NCI-H446 (cell line): ENCODE measurements around the gene PRG3.
A peak's percentile ranks its signal among the peaks of the same experiment; 100 is the strongest.

Experiments
- DNase-seq, 2 experiments: peaks; one replicate each; lab custom pipeline; 2025; lab: John Stamatoyannopoulos, UW

The PRG3 gene, protein sequence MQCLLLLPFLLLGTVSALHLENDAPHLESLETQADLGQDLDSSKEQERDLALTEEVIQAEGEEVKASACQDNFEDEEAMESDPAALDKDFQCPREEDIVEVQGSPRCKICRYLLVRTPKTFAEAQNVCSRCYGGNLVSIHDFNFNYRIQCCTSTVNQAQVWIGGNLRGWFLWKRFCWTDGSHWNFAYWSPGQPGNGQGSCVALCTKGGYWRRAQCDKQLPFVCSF

DNA sequence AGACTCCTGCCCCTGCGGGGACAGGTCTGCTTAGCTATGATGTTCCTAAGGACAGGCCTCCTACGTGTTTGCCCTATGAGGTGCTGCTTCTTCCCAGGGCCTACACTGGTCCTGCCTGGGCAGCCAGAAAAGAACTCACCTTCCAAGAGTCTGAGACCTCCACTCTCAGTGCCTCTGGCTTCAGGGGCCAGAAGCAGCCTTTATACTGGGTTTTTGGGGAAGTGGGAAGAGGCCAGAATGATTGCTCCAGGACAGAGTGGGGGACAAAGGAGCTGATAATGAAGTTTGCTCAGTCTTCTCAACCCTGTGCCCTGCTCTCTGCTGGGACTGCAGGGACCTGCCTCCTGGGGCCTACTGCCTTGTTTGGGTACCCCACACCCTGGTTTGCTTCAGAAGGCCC is at the start of gene PRG3:
TSS of gene PRG3 (minus strand) at position 176 of the 400 bp plus-strand sequence. CDS start 442 bp downstream, outside the sequence.
- DNase-seq = no peak

DNA sequence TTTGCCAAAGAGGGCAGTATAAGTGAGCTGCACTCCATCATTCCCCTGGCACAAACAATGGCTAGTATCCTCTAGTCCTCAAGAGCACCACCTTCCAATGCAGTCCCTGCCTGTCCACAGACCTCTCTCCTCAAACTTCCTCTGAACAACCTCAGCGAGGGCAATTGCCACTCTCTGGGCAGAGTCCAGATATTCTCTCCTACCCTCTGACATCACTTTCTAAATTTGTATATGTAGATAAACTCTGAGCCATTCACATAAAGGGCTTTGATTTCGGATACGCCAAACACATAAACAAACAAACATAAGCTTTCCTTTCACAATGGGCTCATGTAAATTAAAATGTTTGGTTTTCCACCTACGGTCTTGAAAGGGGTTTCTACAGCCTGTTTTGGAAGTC is 49.0 kb upstream of the PRG3 start:
- no peak for DNase-seq

DNA sequence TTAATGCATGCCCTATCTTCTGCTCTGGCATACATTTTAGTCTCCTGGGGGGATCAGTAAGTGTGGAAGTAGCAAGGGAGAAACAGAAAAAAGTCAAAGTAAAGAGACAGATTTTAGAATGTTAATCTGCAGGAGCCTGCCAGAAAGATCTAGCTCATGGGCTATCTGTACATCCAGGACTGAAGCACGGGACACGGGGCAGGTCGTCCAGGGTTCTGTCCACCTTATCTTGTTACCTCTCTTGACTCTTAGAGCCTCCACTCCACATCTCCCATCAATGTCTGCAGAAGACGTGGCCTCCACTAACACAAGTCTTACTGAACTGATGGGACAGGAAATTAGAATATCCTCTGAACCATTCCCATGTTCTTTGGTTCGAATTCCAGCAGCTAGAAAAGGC is 47.7 kb upstream of the PRG3 start:
- no peak for DNase-seq

DNA sequence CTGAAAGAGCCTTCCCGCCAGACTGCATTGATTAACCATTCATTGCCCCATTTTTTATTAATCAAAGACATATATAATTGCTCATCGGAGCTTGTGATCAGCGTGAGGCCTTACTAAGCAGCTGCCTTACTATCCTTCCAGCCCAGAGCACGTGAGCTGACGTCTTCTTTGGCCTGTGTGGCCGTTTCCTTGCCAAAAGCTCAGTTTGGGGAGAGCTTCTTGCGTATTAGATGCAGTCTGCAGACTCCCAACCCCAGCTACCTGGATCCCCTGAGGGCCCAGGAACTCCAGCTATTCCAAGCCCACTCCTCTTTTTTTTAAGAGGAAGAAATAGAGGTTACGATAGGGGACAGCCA is 46.8 kb upstream of the PRG3 start:
- DNase-seq = peak; percentile 51 to 73

DNA sequence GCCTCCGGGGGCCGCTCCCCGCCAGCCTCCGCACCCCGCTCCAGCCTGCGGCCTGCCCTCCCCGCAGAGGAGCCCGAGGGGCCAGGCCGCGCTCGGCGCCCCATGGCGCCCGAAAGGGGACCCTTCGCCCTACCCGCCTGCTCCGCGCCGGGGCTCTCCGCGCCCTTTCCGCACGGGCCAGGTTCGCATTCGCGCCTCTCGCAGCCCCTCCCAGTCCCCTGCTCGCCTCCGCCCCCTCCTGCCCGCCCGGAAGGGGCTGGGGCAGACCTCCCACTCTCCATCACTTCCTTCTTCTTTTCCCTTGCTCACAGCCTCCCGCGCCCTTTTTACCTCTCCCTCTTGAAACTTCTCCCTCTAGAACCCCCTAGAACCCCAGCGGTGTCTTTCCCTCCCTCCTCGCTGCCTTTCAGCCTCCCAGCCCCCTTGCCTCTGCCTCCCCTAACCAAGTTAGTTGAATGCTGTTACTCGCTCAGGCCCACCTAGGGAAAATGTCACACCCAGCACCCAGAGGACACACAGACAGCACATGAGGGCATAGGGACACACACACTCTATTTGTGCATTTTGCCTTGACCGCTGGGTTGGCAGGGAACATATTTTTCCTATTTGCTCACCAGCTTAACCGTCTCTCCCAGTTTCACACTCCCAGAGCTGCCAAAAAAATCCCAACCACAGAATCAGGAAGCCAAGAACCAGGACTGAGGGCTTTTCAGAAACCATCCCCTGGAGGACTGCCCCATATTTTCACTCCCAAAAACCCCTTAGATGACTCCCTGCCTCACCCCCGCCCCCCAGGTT is 46.2 kb upstream of the PRG3 start, which contains the start of gene SLC43A3:
TSS of gene SLC43A3 (minus strand) at position 193 of the 798 bp plus-strand sequence. CDS start 949 bp downstream, outside the sequence.
- DNase-seq = peak; percentile 51 to 73

DNA sequence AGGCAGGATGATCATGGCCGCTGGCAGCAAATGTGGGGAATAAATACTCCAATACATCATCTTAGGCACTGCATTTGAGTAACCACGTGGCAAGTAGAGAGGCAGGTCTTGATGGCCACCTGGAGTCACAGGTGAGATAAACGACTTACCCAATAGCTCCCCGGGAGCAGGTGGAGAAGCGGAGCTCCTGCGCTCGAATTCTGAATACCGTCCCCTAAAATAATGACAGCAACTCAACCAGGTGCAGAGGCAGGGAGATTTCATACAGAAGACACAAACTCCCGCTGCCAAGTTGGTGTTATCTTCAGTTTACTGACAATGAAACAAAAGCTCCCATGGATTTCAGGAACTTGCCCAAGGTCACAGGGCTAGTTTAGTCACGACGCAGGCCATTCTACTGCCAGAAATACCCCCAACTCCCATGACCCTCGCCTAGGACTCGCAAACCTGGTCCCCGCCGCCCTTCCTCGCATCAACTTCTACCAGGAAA is 45.5 kb upstream of the PRG3 start:
- DNase-seq = no peak

DNA sequence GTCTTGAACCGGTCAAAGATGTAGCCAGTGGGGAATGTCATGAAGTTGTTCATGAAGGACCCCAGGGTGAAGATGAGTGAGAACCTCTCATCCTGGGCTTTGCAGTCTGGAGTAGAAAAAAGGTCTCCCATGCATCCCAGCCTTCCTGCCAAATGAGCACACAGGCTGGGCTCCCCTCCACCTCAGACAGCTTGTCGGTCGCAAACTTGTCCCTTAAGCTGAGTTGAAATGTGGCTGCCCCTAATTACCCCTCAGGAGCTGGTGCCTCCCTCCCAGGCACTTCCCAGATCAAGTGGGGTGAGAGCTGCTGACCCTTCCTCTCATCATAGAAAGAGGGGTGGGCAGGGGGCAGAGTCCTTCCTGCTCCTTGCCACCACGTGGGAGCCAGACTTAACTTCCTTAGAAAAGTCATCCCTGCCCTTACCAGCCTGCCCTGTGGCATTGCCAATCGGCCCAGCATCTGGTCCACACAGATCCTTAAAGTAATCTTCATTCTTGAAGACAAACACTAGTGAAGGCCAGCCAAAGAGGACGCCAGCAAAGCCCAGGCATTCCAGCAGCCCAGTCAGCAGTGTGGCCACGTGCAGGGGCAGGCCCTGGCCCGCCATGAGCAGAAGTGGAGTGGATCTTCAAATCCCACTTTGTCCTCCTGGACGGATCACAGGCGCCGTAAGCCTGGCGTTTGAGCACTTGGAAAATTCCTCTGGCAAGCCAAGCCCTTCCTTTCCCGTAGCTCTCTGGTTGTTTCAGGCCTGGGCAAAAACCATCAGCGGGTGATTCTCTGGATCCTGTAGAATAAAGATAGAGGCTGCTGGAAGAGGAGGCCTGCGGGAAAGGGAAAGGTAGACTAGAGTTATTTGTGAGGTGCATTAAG is 44.9 kb upstream of the PRG3 start:
- DNase-seq = peak in 1 of 2 experiments; percentile 31

DNA sequence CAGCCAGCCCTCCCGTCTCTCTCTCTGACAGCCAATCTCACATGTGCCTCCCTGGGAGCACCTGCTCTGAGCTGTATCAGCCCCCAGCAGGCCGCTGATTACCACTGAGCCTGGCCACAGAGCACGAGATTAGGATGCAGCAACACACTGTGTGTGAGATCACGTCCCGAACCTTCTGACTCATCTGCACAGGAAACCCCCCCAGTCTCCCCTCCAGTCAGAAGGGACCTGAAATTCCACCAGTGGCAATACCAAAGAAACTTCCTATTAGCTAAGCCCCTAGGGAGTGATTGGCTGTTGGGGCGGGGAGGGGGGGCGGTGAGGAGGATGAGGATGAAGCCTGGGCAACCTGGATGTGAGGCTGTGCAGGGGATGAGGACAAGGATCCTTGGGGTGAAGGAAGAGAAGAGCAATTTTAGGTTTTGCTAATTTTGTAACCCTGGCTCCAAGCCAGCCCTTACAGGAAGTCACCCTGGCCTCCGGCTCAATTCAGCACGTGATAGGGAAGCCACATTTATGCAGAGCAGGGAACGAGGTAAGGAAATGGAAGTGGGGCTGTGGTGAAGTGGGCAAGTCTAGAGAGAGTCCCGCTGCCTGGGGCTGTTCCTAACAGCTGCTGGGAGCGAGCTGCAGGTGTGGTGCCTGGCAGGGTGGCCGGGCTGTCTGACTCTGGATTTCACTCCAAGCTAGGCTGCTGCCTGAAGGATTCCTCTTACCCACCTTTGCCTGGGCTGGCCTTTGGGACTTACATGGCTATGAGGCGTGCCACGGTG is 44.0 kb upstream of the PRG3 start:
- DNase-seq = peak in 1 of 2 experiments; percentile 18

DNA sequence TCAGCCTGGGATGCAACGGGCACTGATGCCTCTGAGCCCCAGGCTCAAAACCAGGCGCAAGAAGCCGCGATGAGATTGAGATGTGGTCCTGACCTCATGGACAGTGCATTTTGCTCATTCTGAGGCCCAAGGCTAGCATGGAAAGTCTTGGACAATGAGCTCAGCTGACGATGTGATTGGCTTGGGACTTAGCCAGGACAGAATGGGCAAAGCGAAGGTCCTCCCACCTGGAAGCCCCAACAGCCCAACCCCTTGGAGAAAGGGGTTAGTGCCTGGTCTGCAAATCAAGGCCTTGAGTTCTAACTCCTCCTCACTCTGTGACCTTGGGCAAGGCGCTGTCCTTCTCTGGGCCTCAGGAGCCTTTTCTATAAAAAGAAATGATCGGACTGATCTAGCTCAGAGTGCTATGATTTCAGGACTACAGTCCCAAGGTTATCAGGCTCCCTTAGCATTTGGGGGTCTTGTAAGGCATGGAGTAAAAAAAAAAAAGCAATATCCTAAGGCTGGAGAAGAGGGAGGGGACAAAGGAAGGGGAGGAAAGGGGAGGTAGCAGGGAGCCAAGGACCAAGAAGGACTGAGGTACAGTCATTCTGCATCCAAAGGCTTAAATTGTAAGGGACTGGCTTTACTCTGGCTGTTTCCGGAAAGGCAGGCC is 43.3 kb upstream of the PRG3 start:
- DNase-seq = no peak

DNA sequence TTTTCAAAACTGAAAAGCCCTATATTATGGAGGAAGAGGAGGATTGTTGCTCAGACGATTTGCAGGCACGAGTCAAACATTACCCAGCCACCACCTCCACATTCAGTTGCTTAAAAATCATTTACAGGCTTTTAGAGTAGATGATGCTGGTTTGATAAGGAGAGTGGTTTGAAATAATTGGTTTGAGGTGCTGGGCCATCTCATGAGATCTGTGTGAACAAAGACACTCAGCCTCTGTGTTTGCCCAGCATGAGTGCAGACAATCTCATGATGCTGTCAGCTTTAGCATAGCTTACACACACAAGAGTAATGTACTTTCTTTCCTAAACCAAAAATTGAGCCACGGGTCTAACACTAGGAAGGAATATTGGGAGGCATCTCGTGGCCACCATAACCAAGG is 41.7 kb upstream of the PRG3 start:
- DNase-seq = no peak

DNA sequence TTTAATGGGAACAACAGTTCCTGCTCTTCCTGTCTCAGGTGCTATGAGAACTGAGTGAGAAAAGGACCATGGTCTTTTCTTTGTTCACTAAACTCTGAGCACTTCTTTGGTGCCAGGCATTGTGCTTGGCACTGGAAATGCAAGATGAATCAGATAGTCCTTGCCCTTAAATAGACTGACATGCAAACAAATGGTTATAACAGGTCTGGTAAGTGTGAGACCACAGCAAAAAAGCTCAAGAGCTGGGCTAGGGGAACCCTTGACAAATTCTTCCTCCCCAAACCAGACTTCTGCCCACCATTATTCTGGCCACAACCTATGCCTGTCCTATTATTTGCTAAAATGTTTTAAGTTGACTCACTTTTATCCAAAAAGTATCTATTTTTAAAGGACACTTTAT is 40.9 kb upstream of the PRG3 start:
- no peak for DNase-seq

DNA sequence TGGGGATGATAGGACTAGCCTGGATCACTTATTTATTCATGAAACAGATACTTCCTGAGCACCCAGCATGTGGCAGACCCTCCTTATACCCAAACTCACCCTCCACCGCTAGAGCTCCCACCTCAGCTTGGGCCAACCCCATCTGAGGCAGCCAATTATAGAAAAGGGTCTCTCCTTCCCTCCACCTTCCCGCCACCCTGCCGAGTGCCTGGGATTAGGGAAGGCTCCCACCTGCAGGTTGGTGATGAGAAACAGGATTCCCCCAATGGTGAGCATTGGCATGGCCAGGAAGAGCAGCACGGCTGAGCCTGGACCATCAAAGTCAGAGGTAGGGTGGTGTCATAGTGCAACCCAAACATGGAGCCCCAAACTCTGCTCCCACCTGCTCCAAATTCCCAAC is 40.1 kb upstream of the PRG3 start:
- DNase-seq = no peak

DNA sequence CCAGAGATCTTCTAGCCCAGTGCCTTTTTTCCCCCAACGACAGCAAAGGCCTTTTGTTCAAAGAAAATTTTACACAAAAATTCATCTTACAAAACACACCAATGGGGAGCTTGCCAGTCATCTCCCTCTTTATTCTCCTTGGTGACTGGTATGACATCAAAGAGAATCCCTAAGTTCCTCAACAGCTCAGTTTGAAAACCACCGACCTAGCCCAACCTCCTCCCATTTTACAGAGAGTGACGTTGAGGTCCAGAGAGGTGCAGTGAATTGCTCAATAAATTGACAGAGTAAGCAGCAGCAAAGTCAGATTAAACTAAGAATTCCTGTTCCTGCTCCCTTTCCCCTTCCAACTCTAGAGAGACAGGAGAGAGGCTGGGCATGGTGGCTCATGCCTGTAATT is 38.2 kb upstream of the PRG3 start:
- no peak for DNase-seq

DNA sequence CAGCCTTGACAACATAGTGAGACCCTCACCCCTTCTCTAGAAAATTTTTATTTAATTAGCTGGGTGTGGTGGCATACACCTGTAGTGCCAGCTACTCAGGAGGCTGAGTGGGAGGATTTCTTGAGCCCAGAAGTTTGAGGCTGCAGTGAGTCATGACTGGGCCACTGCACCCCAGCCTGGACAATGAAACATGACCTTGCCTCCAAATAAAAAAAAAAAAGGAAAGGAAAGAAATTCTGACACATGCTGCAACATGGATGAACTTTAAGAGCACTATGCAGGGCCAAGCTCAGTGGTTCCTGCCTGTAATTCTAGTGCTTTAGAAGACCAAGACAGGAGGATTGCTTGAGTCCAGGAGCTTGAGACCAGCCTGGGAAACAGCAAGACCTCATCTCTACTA is 37.2 kb upstream of the PRG3 start:
- DNase-seq = no peak

DNA sequence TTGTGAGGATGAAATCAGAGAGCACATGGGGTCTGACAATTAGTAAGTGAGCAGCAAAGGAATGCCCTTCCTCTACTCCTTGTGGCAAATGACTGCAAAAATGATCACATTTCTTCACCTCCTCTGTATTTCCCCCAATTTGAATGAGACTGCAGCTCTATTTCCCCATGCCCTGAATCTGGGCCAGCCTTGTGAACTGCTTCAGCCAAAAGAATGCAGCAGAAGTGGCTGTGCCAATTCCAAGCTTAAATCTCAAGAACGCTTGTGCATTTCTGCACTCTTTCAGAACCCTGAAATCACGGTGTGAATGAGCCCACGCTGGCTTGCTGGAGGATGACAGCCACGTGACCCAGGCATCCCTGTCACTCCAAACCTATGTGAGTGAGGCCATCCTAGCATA is 36.1 kb upstream of the PRG3 start:
- DNase-seq = no peak

DNA sequence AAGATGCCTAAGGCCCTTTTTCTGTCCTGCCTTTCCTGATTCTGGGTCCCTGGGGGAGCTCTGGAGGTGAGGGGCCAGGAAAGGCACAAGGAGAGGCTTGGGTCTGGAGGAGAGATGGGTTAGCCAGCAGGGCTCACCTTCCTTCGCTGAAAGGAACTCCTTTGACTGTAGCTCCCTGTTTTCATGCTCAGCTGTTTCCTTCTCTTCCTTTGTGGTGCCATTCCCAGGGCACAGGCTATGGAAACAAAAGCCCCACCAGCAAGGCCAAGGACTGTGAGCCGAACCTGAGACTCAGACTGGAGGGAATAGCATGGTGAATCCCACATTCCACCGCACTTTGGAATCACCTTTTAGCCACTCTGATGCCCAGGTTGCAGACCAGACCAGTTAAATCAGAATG is 35.5 kb upstream of the PRG3 start:
- DNase-seq = no peak

DNA sequence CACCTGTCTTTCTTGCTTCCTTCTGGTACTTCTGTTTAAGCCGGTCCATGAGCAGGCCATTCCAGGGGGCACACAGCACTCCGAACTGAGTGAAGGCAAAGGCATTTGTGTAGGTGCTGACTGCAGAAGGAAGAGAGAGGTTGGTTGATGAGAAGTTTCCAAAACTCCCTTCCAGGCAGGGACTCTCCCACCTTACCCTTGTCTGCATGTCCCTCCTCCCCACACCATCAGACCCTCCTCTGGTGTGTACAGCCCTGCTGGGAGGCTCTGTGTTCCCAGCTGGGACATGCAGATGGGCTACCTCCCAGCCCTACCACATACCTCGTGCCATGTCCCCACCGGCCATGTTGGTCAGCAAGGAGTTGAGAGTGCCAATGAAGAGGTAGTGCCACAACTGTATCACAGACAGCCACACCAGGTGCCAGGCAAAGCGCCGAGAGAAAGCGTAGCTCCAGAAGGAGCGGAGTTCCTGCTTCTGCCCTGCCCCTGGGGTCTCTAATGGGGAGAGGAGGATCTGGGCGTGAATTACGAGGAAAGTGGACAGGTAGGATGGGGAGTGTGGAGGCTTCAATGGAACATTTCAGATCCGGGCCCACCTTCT is 33.8 kb upstream of the PRG3 start:
- DNase-seq = no peak

DNA sequence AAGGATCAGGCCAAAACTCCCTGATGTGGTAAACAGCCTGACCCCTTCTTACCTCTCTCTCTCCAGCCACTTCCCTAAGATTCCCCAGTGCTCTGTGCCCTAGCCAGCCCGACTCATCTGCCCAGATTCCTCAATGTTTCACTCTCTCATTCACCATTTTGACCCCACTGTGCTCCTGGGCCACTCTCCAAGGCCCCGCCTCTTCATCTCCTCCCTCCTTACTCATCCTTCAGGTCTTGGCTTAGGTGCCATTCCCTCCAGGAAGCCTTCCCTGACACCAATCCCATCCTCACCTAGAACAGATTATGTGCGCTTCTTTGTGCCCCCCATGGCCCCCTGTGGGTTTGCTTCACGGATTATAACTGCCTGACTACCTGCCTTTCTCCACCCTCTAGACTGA is 32.7 kb upstream of the PRG3 start:
- no peak for DNase-seq

DNA sequence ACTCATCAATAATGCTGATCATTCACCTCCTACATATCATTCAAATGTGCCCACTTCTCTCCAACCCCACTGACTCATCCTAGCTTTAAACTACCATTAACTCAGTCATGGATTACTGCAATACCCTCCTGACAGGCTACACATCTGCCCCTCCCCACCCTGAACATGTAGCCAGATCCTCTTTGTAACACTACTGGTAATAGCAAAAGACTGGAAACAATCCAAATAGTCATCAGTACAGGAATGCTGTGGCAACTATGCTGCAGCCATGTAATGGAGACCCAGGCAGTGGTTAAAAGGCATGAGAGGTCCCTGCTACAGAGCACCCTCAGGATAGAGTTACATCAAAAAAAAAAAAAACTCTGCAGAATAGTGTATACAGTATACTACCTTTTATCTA is 29.3 kb upstream of the PRG3 start:
- DNase-seq = no peak

DNA sequence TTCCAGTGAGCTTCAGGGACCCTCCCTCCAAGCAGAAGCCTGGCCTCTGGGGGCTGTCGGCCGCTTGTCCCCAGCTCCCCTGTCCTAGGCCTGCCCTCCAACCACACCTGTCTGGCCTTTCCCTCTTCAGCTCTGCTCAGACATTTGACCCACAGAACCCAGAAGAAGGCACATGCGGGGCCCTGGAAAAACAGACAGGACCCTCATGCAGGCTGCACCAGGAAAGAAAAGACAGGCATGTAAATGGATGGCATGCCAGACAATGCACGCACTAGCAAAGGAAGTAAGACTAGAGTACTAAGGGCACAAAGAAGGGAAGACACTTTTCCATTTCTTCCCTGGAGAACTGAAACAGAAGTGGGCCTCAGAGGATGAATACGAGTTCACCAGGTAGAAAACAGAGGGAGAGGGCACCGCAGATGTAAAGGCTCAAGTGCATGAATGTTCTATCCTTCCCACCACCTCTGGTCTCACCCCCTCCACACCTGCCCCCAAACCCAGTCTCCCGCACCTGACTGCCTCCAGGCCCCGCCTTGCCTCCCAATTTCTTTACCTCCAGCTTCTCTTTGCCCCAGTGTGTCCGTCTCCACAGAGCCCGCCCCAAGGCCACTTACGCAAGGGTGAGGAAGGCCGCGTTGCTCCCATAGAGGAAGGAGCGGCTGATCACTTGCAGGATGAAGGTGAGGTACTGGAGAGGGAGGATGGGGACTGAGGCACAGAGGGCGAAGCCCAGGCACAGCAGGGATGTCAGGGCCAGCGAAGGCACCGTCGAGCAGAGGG is 28.6 kb upstream of the PRG3 start:
- no peak for DNase-seq
